ENCODE measurements around the gene ABCD2. TPM values are rescaled to one million over a fixed set of nuclear protein-coding genes. Genes with fewer than 3 reads are reported as not detected.

The ABCD2 gene
- total RNA-seq (2021; ENCODE audit: unreplicated experiment) = not detected
- not detected in 2 replicates for polyA plus RNA-seq (2012)
- Bru-seq, nascent RNA = percentile 4 among the genes with signal in this experiment
- percentile 5 among the genes with signal in this experiment for BruChase-seq, experiment 1, labeled RNA remaining after a 6-hour chase
- percentile 5 among the genes with signal in this experiment for BruChase-seq, experiment 2, labeled RNA remaining after a 2-hour chase
- long read RNA-seq = 0 reads

GRCh38 chr12:39619660-39620433, at the start of gene ABCD2:
Gene ABCD2 (minus strand): TSS chr12:39619803. CDS start chr12:39619615, 188 bp downstream.
- no peak within 1 kb of the TSS for H3K27ac ChIP-seq (ENCODE audit: low read depth, low read length)
- no peaks in the 10 kb centered on the region for H3K79me2 ChIP-seq (ENCODE audit: insufficient read depth, low read length)
- H4K20me1 ChIP-seq (ENCODE audit: insufficient read depth) = no peaks in the 10 kb centered on the region
- no peaks in the 10 kb centered on the region for H3K9me3 ChIP-seq (ENCODE audit: control insufficient read depth in 1 of 2, insufficient read depth in 1 of 2, low read depth in 1 of 2, low read length in 2 of 2)
- peak within 1 kb of the TSS; percentile 95 for H2AFZ ChIP-seq (ENCODE audit: low read depth, low read length, poor library complexity, severe bottlenecking)
- no peaks in the 10 kb centered on the region for H3K27me3 ChIP-seq (ENCODE audit: insufficient read depth, low read length)
- no peak within 1 kb of the TSS for H3K9ac ChIP-seq (ENCODE audit: low read length)
- H3K4me2 ChIP-seq (ENCODE audit: low read length) = peak within 1 kb of the TSS; percentile 59
- intact Hi-C loops (cut with micrococcal nuclease) = no loop called here
- ATAC-seq = peak; percentile 93
- BruUV-seq (replicated peaks) = no TSS peak
- no peaks in the 10 kb centered on the region for H3K9me2 ChIP-seq (ENCODE audit: insufficient read depth)
- TF ChIP-seq RAD21 (IDR thresholded peaks at IDR 0.05; ENCODE audit: low read depth) (peak; percentile 14; the same call in 1 of the 2 replicates), ATF3 (IDR thresholded peaks at IDR 0.05) (no peak), CTCF (IDR thresholded peaks at IDR 0.05 in 2 of 3, conservative IDR thresholded peaks at IDR 0.05 in 1 of 3; ENCODE audit: borderline replicate concordance in 1 of 3, insufficient read depth in 1 of 3, low read depth in 2 of 3, low read length in 2 of 3) (0 out of 6 replicates have a peak, but pooled peaks of 1 of the 3 experiments have one; percentile 15)
- ChIA-PET CTCF (no interaction called here), POLR2A (no interaction called here), RAD21 (ENCODE audit: low non-redundant PET in 1 of 2, low total read pairs in 2 of 2, uncharacterized antibody in 2 of 2, unreplicated experiment in 2 of 2) (interaction anchor here in 1 of 2 experiments (0.6 kb wide), 1 partner anchor 346 kb away, joined by 3 read pairs; no protein-coding TSS in a partner anchor)
- H3K4me1 ChIP-seq (ENCODE audit: control insufficient read depth in 1 of 2, insufficient read depth in 2 of 2, low read length in 2 of 2) = peaks cover 2 to 13% of the 10 kb centered on the region in 2 experiments; a peak in 2 of 4 replicates
- DNase-seq (ENCODE audit: low read depth, low spot score) = peak; percentile 19
- peak within 1 kb of the TSS; percentile 40 to 53 for H3K4me3 ChIP-seq (replicated peaks in 1 of 2; ENCODE audit: low read depth in 1 of 2, low read length in 2 of 2)
- H3K36me3 ChIP-seq (ENCODE audit: control insufficient read depth in 1 of 2, insufficient read depth in 2 of 2, low read length in 2 of 2) = no peaks in the 10 kb centered on the region

GRCh38 chr12:39660101-39660500, 40.5 kb upstream of the ABCD2 start:
- H3K4me3 ChIP-seq (replicated peaks in 1 of 2; ENCODE audit: low read depth in 1 of 2, low read length in 2 of 2) = no peak overlapping the region
- no peak overlapping the region for H3K4me2 ChIP-seq (ENCODE audit: low read length)
- no TSS peak for BruUV-seq (replicated peaks)
- H3K27me3 ChIP-seq (ENCODE audit: insufficient read depth, low read length) = no peaks in the 10 kb centered on the region
- ATAC-seq (no peak), DNase-seq (ENCODE audit: low read depth, low spot score) (no peak)
- no peaks in the 10 kb centered on the region for H3K4me1 ChIP-seq (ENCODE audit: control insufficient read depth in 1 of 2, insufficient read depth in 2 of 2, low read length in 2 of 2)
- no peaks in the 10 kb centered on the region for H3K36me3 ChIP-seq (ENCODE audit: control insufficient read depth in 1 of 2, insufficient read depth in 2 of 2, low read length in 2 of 2)
- H3K27ac ChIP-seq (ENCODE audit: low read depth, low read length) = no peak overlapping the region
- POLR2A ChIA-PET = no interaction called here
- H4K20me1 ChIP-seq (ENCODE audit: insufficient read depth) = no peaks in the 10 kb centered on the region
- H3K9me2 ChIP-seq (ENCODE audit: insufficient read depth) = no peaks in the 10 kb centered on the region
- no peak overlapping the region for H2AFZ ChIP-seq (ENCODE audit: low read depth, low read length, poor library complexity, severe bottlenecking)
- intact Hi-C loops (cut with micrococcal nuclease) = no loop called here
- H3K9me3 ChIP-seq (ENCODE audit: control insufficient read depth in 1 of 2, insufficient read depth in 1 of 2, low read depth in 1 of 2, low read length in 2 of 2) = no peaks in the 10 kb centered on the region
- no peaks in the 10 kb centered on the region for H3K79me2 ChIP-seq (ENCODE audit: insufficient read depth, low read length)
- RAD21 ChIA-PET (ENCODE audit: low non-redundant PET in 1 of 2, low total read pairs in 2 of 2, uncharacterized antibody in 2 of 2, unreplicated experiment in 2 of 2) = no interaction called here
- CTCF ChIA-PET = no interaction called here
- H3K9ac ChIP-seq (ENCODE audit: low read length) = no peak overlapping the region
- TF ChIP-seq RAD21 (IDR thresholded peaks at IDR 0.05; ENCODE audit: low read depth) (no peak), YY1 (IDR thresholded peaks at IDR 0.05; ENCODE audit: extremely low read depth, insufficient replicate concordance, low read depth, low read length) (no peak), ELF1 (IDR thresholded peaks at IDR 0.05; ENCODE audit: borderline replicate concordance, low read depth) (no peak), SP1 (IDR thresholded peaks at IDR 0.05; ENCODE audit: low read depth) (no peak), EZH2phosphoT487 (IDR thresholded peaks at IDR 0.05; ENCODE audit: borderline replicate concordance) (no peak), REST (IDR thresholded peaks at IDR 0.05; ENCODE audit: low read depth) (no peak), CBX3 (IDR thresholded peaks at IDR 0.05; ENCODE audit: low read depth) (no peak), SIN3A (IDR thresholded peaks at IDR 0.05; ENCODE audit: low read depth) (no peak), EGR1 (IDR thresholded peaks at IDR 0.05; ENCODE audit: low read depth) (no peak), CEBPB (IDR thresholded peaks at IDR 0.05; ENCODE audit: low read depth) (no peak), POLR2AphosphoS5 (IDR thresholded peaks at IDR 0.05; ENCODE audit: low read depth, low read length) (no peak)
